Nephron (organoid): Measurements from ENCODE around the gene CDIP1.

Source experiments
- H3K27ac Mint-ChIP-seq, 3 experiments: 2 replicates each; pipeline ENCODE4 v1.8.0; 2020; ENCODE audit warnings: mixed read lengths in 3 of 3, mild to moderate bottlenecking in 2 of 3, moderate library complexity in 1 of 3
- H3K27me3 Mint-ChIP-seq: 2 replicates; pipeline ENCODE4 v1.8.0; 2021; ENCODE audit warnings: low read depth, mild to moderate bottlenecking, moderate library complexity, mixed read lengths
- H3K36me3 Mint-ChIP-seq: 2 replicates; pipeline ENCODE4 v1.8.0; 2020; ENCODE audit warnings: low read depth, mixed read lengths
- H3K4me1 Mint-ChIP-seq: 2 replicates; pipeline ENCODE4 v1.8.0; 2020; ENCODE audit warnings: mixed read lengths
- H3K4me3 Mint-ChIP-seq, 3 experiments: 2 replicates each; pipeline ENCODE4 v1.8.0; 2020; ENCODE audit warnings: mild to moderate bottlenecking in 3 of 3, mixed read lengths in 3 of 3, moderate library complexity in 2 of 3
- H3K9me3 Mint-ChIP-seq: 2 replicates; pipeline ENCODE4 v1.8.0; 2020; ENCODE audit warnings: mixed read lengths
- CTCF ChIP-seq, 3 experiments: fragments of 200-600 bp; sonication (generic); IDR thresholded peaks; one replicate each; pipeline ENCODE4 v1.5.0; 2021; ENCODE audit warnings: antibody characterized with exemption in 3 of 3; ENCODE audit not compliant: unreplicated experiment in 3 of 3

Gene CDIP1

GRCh38 chr16:4538350-4539235 lies at the start of gene CDIP1:
Gene CDIP1, minus strand, starts transcription at chr16:4538773. Its CDS starts 24,643 bp downstream, at chr16:4514130.
- peak within 1 kb of the TSS in 2 of 3 experiments; percentile 81 to 82 for H3K27ac Mint-ChIP-seq
- H3K27me3 Mint-ChIP-seq: peaks cover 12% of the 10 kb centered on the region
- peak within 1 kb of the TSS; percentile 86 to 94 (median 87) for H3K4me3 Mint-ChIP-seq
- H3K4me1 Mint-ChIP-seq: peaks cover 27% of the 10 kb centered on the region
- TF ChIP-seq CTCF (IDR thresholded peaks at IDR 0.05; ENCODE audit: unreplicated experiment in 3 of 3): no peak
- H3K9me3 Mint-ChIP-seq: peaks cover 9% of the 10 kb centered on the region
- H3K36me3 Mint-ChIP-seq: peaks cover 21% of the 10 kb centered on the region

GRCh38 chr16:4586291-4586690 lies 47.7 kb upstream of the CDIP1 start:
- no peak for TF ChIP-seq CTCF (IDR thresholded peaks at IDR 0.05; ENCODE audit: unreplicated experiment in 3 of 3)
- Mint-ChIP-seq H3K27me3 (peaks cover 5% of the 10 kb centered on the region), H3K36me3 (no peaks in the 10 kb centered on the region), H3K9me3 (peaks cover 2% of the 10 kb centered on the region), H3K4me1 (peaks cover 6% of the 10 kb centered on the region), H3K27ac (no peak overlapping the region), H3K4me3 (no peak overlapping the region)

GRCh38 chr16:4583906-4584305 lies 45.3 kb upstream of the CDIP1 start:
- H3K4me1 Mint-ChIP-seq: peaks cover 6% of the 10 kb centered on the region
- H3K9me3 Mint-ChIP-seq: peaks cover 2% of the 10 kb centered on the region
- H3K4me3 Mint-ChIP-seq: no peak overlapping the region
- peaks cover 5% of the 10 kb centered on the region for H3K27me3 Mint-ChIP-seq
- no peaks in the 10 kb centered on the region for H3K36me3 Mint-ChIP-seq
- TF ChIP-seq CTCF (IDR thresholded peaks at IDR 0.05; ENCODE audit: unreplicated experiment in 3 of 3): no peak
- no peak overlapping the region for H3K27ac Mint-ChIP-seq

DNA sequence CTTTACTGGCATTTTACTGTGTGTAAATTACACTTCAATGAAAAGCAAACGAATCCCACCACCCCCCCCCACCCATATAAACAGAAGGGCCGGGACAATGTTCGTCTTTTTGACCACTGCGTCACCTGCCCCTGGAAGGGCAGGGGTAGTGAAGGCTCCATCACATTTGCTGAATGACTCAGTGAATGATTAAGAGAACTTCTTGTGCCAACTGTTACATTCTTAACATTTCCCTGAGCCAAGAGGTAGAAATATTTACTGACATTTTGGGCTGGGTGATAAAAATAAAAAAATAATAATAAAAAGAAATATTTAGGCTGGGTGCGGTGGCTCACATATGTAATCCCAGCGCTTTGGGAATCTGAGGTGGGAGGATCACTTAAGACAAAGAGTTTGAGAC lies 41.7 kb upstream of the CDIP1 start:
- Mint-ChIP-seq H3K36me3 (no peaks in the 10 kb centered on the region), H3K9me3 (no peaks in the 10 kb centered on the region), H3K27ac (no peak overlapping the region), H3K4me1 (no peaks in the 10 kb centered on the region), H3K27me3 (no peaks in the 10 kb centered on the region), H3K4me3 (no peak overlapping the region)
- no peak for TF ChIP-seq CTCF (IDR thresholded peaks at IDR 0.05; ENCODE audit: unreplicated experiment in 3 of 3)

GRCh38 chr16:4578961-4579530 lies 40.5 kb upstream of the CDIP1 start:
- no peaks in the 10 kb centered on the region for H3K9me3 Mint-ChIP-seq
- H3K4me3 Mint-ChIP-seq: no peak overlapping the region
- H3K27ac Mint-ChIP-seq: no peak overlapping the region
- H3K27me3 Mint-ChIP-seq: no peaks in the 10 kb centered on the region
- TF ChIP-seq CTCF (IDR thresholded peaks at IDR 0.05; ENCODE audit: unreplicated experiment in 3 of 3): no peak
- no peaks in the 10 kb centered on the region for H3K36me3 Mint-ChIP-seq
- H3K4me1 Mint-ChIP-seq: no peaks in the 10 kb centered on the region
